Vagina (tissue), 2 donors: ENCODE data around the gene SCRN1. TPM values are rescaled to one million over a fixed set of nuclear protein-coding genes. Genes with fewer than 3 reads are reported as not detected.

Source experiments
- DNase-seq, 2 donors: peaks; one replicate each; pipeline ENCODE4 v3.0.0-alpha.2; 2017; ENCODE audit errors: extremely low spot score in 2 of 2
- H3K27ac ChIP-seq: fragments of 200-600 bp; sonication (generic); one replicate; pipeline ENCODE4 v1.5.1; 2019
- H3K27me3 ChIP-seq: fragments of 200-600 bp; sonication (generic); one replicate; pipeline ENCODE4 v1.5.1; 2019
- H3K36me3 ChIP-seq, 2 donors: fragments of 200-600 bp; sonication (generic); one replicate each; pipeline ENCODE4 v1.5.1; 2017 to 2019
- H3K4me1 ChIP-seq: fragments of 200-600 bp; sonication (generic); one replicate; pipeline ENCODE4 v1.5.1; 2019
- H3K4me3 ChIP-seq, 2 donors: fragments of 200-600 bp; sonication (generic); 1 replicate in 1 of 2; 2 replicates in 1 of 2; pipeline ENCODE4 v1.5.1; 2016 to 2019
- H3K9me3 ChIP-seq: fragments of 200-600 bp; sonication (generic); one replicate; pipeline ENCODE4 v1.5.1; 2019
- CTCF ChIP-seq, 3 experiments: fragments of 450-650 bp in 2 of 3; fragments of 200-600 bp in 1 of 3; sonication (generic) in 1 of 3; IDR thresholded peaks; one replicate each; pipeline ENCODE4 v1.5.1; 2017 to 2019; ENCODE audit warnings: antibody characterized with exemption in 3 of 3, mild to moderate bottlenecking in 2 of 3, moderate library complexity in 2 of 3
- POLR2A ChIP-seq, 2 donors: fragments of 450-650 bp; IDR thresholded peaks; one replicate each; pipeline ENCODE4 v1.6.1; 2017; ENCODE audit warnings: antibody characterized with exemption in 2 of 2, mild to moderate bottlenecking in 2 of 2, moderate library complexity in 2 of 2
- POLR2AphosphoS5 ChIP-seq, 2 donors: sonication (generic); formaldehyde crosslinking; IDR thresholded peaks; one replicate each; pipeline ENCODE4 v1.9.0; 2017; ENCODE audit warnings: antibody characterized with exemption in 2 of 2, mild to moderate bottlenecking in 2 of 2, low read depth in 1 of 2; ENCODE audit not compliant: insufficient read depth in 1 of 2
- intact Hi-C: fragments of 100-400 bp; cut with DNase I; formaldehyde crosslinking; loops from one replicate; pipeline ENCODE4 v1.15.1; 2023
- total RNA-seq: library from RNA; depleted of rRNA; stranded (reverse); fragments of >200 nt; gene quantifications from one replicate; pipeline ENCODE4 v1.2.3, GENCODE V29; 2016

The SCRN1 gene
- total RNA-seq, 1 donor from 2014 or later, result 40.8 TPM

- no peak for DNase-seq
- Histone ChIP-seq H3K9me3 (no peaks in the 10 kb centered on the region), H3K4me1 (peaks cover 23% of the 10 kb centered on the region), H3K4me3 (no peak overlapping the region), H3K27ac (peak overlapping the region; percentile 56), H3K36me3 (no peaks in the 10 kb centered on the region), H3K27me3 (no peaks in the 10 kb centered on the region)
- TF ChIP-seq POLR2AphosphoS5 (IDR thresholded peaks at IDR 0.05; ENCODE audit: insufficient read depth in 1 of 2, low read depth in 1 of 2), result no peak
- TF ChIP-seq CTCF (IDR thresholded peaks at IDR 0.05), result no peak
- no peak for TF ChIP-seq POLR2A (IDR thresholded peaks at IDR 0.05)
- intact Hi-C loops, result no loop called here
Measured at GRCh38 chr7:29976673-29977415, 12.8 kb downstream of the SCRN1 start.

GRCh38 chr7:29976266-29976665 lies 13.3 kb downstream of the SCRN1 start:
- Histone ChIP-seq H3K4me3 (no peak overlapping the region), H3K9me3 (no peaks in the 10 kb centered on the region), H3K4me1 (peaks cover 27% of the 10 kb centered on the region), H3K36me3 (no peaks in the 10 kb centered on the region), H3K27ac (peak overlapping the region; percentile 56), H3K27me3 (no peaks in the 10 kb centered on the region)
- intact Hi-C loops, result no loop called here
- no peak for DNase-seq
- TF ChIP-seq CTCF (IDR thresholded peaks at IDR 0.05), result no peak
- no peak for TF ChIP-seq POLR2AphosphoS5 (IDR thresholded peaks at IDR 0.05; ENCODE audit: insufficient read depth in 1 of 2, low read depth in 1 of 2)
- TF ChIP-seq POLR2A (IDR thresholded peaks at IDR 0.05), result no peak

GRCh38 chr7:29975561-29975960 lies 14.0 kb downstream of the SCRN1 start:
- Histone ChIP-seq H3K27ac (peak overlapping the region; percentile 11), H3K36me3 (no peaks in the 10 kb centered on the region), H3K27me3 (no peaks in the 10 kb centered on the region), H3K4me3 (no peak overlapping the region), H3K4me1 (peaks cover 27% of the 10 kb centered on the region), H3K9me3 (no peaks in the 10 kb centered on the region)
- TF ChIP-seq POLR2A (IDR thresholded peaks at IDR 0.05) (no peak), CTCF (IDR thresholded peaks at IDR 0.05) (no peak), POLR2AphosphoS5 (IDR thresholded peaks at IDR 0.05; ENCODE audit: insufficient read depth in 1 of 2, low read depth in 1 of 2) (no peak)
- no peak for DNase-seq
- intact Hi-C loops, result no loop called here

DNA sequence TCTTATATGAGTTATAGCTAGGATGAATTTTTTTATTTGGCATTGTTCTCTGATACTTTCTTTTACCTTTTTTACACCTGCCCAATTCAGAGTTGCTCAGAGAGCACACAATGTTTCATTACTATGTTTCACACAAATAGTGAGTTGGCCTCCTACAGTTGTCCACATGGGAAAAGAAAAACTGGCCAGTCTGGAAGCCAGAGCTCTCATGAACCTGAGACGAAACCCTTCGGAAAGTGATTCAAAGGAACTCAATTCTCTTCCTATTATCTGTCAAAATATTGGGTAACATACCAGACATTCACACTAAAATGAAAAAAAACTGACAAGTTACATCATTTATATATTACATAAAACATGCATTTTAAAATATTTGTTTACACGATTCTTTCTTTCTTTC lies 15.3 kb downstream of the SCRN1 start:
- no peak for DNase-seq
- H3K27ac ChIP-seq, result no peak overlapping the region
- H3K27me3 ChIP-seq, result no peaks in the 10 kb centered on the region
- TF ChIP-seq POLR2AphosphoS5 (IDR thresholded peaks at IDR 0.05; ENCODE audit: insufficient read depth in 1 of 2, low read depth in 1 of 2) (no peak), POLR2A (IDR thresholded peaks at IDR 0.05) (no peak), CTCF (IDR thresholded peaks at IDR 0.05) (no peak)
- no peak overlapping the region for H3K4me3 ChIP-seq
- intact Hi-C loops, result no loop called here
- no peaks in the 10 kb centered on the region for H3K9me3 ChIP-seq
- H3K36me3 ChIP-seq, result no peaks in the 10 kb centered on the region
- peaks cover 33% of the 10 kb centered on the region for H3K4me1 ChIP-seq

DNA sequence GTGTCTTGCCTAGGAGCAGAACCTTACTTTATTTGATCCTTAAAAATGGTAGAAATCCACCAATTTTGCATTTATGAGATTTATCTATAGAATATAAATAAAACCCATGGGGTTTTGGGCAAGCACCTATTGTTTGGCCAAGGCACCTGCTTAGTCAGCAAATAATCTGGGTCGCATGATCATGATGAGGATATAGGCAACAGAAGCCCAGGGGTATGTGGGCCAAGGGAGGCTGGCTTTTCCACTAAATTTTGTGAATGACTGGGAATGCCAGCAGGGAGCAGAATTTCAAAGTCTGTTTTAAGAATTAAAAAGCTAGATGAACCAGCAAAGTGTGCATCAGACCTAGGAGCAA lies 17.3 kb downstream of the SCRN1 start:
- DNase-seq, result no peak
- H3K4me1 ChIP-seq, result peaks cover 33% of the 10 kb centered on the region
- no peaks in the 10 kb centered on the region for H3K9me3 ChIP-seq
- no peak overlapping the region for H3K27ac ChIP-seq
- no peak overlapping the region for H3K4me3 ChIP-seq
- no peaks in the 10 kb centered on the region for H3K27me3 ChIP-seq
- intact Hi-C loops, result no loop called here
- peaks cover 0 to 5% of the 10 kb centered on the region in 2 donors for H3K36me3 ChIP-seq
- TF ChIP-seq CTCF (IDR thresholded peaks at IDR 0.05), result no peak
- no peak for TF ChIP-seq POLR2AphosphoS5 (IDR thresholded peaks at IDR 0.05; ENCODE audit: insufficient read depth in 1 of 2, low read depth in 1 of 2)
- TF ChIP-seq POLR2A (IDR thresholded peaks at IDR 0.05), result no peak
